NAMALWA (cell line): ENCODE results near the gene NEURL4.
"Not testable (repeated sequence)": the region's sequence is repeated elsewhere in the genome, so short reads cannot be mapped to it uniquely, and the experiment has no call there.

Source experiments
- DNase-seq: peaks from one replicate; pipeline ENCODE4 v3.0.0-alpha.2; 2015; ENCODE audit warnings: low spot score

NEURL4 gene

DNA sequence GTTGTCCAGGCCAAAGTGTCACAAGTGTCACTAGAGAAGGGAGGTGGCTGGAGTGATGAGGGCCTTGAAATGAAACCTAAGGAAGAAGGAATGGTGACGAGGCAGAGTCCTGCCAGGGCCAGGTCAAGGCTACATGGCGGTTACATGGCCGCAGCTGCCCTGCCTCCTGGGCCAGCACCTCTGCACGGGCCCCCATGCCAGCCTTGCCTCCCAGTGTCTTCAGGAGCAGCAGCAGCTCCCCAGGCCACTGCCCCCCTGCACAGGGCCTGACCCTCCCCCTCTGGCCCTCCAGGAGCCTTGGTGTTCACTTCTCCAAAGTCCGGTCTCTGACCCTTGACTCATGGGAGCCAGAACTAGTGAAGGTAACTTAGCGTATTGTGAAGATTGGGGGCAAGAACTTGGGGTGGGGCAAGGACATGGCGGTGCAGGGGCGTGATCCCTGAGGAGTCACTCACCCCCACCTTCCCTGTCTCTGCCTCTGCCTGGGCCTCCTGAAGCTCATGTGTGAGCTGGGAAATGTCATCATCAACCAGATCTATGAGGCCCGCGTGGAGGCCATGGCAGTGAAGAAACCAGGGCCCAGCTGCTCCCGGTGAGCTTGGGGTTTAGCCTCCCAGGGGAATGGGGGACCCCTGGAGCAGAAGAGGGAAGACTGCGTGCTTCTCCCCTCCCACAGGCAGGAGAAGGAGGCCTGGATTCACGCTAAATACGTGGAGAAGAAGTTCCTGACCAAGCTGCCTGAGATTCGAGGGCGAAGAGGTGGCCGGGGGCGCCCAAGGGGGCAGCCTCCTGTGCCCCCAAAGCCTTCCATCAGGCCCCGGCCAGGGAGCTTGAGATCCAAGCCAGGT, 18.7 kb upstream of the NEURL4 start:
- DNase-seq = no peak

DNA sequence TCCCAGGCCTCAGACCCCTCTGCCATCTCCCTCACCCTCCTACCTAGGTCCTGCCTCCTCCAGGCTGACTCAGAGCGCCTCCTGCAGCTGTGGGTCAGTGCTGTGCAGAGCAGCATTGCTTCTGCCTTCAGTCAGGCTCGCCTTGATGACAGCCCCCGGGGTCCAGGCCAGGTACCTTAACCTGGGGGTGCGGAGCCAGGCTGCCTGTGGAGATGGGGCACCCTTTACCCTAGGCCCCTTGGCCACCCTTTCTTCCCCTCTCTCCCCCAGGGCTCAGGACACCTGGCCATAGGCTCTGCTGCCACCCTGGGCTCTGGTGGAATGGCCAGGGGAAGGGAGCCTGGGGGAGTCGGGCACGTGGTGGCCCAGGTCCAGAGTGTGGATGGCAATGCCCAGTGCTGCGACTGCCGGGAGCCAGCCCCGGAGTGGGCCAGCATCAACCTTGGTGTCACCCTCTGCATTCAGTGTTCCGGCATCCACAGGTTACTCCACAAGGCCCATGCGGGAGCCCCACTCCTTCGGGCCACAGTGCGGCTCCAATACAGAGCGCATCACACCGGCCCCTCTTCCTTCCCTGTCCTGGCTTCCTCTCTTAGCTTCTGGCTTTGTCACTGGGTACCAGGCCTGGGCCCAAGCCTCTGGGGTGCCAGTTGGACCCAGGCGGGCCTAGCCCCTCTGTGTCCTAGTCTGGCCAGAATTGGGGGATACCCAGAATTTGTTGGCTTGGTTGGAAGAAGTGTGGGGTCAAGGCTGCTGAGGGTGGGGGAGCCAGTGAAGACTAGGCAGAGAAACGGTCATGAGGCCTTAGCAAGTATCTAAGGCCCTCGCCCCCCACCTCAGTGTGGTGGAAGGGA, 17.9 kb upstream of the NEURL4 start:
- DNase-seq = no peak

GRCh38 chr17:7343250-7343649, 14.1 kb upstream of the NEURL4 start:
- no peak for DNase-seq

- no peak for DNase-seq
These were observed 12.7 kb upstream of the NEURL4 start for GRCh38 chr17:7341842-7342241.

DNA sequence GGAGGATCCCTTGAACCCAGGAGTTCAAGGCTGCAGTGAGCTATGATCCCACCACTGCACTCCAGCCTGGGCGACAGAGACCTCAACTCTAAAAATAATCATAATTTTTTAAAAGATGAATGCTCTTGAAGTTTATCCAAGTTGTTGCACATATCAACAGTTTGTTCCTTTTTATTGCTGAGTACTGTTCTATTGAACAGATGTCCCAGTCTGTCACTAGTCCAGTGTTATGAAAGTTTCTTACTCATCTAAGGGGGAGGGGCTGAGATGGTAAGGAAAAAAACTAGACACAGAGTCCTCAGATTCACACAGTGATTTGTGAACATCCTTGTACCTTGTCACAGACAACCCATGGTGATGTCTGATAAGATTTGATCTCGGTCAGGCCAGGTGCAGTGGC, 11.0 kb upstream of the NEURL4 start:
- DNase-seq = no peak

DNA sequence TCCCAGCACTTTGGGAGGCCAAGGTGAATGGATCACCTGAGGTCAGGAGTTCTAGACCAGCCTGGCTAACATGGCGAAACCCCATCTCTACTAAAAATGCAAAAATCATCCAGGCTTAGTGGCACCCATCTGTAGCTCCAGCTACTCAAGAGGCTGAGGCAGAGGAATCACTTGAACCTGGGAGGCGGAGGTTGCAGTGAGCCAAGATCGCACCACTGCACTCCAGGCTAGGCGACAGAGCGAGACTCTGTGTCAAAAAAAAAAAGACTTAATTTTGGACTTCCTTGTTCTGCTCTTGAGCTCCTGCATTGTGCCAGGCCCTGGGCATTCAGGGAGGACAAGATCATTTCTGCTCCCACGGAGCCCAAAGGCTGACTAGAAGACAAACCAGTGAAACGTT, 8.5 kb upstream of the NEURL4 start:
- DNase-seq = not testable (repeated sequence)

GRCh38 chr17:7336240-7337175, 7.4 kb upstream of the NEURL4 start, which contains the start of gene ACAP1:
Gene ACAP1 (plus strand): TSS chr17:7336529. CDS start chr17:7336735, 206 bp downstream.
- peak; percentile 44 for DNase-seq

DNA sequence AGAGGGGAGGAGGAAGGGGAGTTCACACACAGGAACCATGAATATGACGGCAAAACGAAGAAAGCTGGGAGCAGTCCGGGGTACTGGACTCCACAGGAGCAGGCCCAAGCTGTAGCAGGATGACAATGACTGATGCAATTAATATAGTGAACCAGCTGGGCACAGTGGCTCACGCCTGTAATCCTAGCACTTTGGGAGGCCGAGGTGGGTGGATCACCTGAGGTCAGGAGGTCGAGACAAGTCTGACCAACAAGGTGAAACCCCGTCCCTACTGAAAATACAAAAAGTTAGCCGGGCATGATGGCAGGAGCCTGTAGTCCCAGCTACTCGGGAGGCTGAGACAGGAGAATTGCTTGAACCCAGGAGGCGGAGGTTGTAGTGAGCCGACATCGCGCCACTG, 6.6 kb upstream of the NEURL4 start:
- not testable (repeated sequence) for DNase-seq

- DNase-seq = no peak
These were observed 5.9 kb upstream of the NEURL4 start for GRCh38 chr17:7334938-7335538.

DNA sequence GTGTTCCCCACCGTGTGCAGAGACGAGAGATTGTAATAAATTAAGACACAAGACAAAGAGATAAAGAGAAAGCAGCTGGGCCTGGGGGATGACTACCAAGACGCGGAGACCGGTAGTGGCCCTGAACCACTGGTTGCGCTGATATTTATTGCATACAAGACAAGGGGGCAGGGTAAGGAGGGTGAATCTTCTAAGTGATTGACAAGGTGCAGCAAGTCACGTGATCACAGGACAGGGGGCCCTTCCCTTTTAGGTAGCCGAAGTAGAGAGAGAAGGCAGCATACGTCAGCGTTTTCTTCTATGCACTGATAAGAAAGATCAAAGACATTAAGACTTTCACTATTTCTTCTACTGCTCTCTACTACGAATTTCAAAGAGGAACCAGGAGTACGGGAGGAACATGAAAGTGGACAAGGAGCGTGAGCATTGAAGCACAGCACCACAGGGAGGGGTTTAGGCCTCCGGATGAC, 3.5 kb upstream of the NEURL4 start:
- DNase-seq = not testable (repeated sequence)

GRCh38 chr17:7332111-7332510, 3.0 kb upstream of the NEURL4 start:
- no peak for DNase-seq

- DNase-seq = no peak
These were observed 1.5 kb upstream of the NEURL4 start for GRCh38 chr17:7330638-7331015.

- DNase-seq = peak; percentile 77
These were observed 982 bp upstream of the NEURL4 start for GRCh38 chr17:7329997-7330637.

DNA sequence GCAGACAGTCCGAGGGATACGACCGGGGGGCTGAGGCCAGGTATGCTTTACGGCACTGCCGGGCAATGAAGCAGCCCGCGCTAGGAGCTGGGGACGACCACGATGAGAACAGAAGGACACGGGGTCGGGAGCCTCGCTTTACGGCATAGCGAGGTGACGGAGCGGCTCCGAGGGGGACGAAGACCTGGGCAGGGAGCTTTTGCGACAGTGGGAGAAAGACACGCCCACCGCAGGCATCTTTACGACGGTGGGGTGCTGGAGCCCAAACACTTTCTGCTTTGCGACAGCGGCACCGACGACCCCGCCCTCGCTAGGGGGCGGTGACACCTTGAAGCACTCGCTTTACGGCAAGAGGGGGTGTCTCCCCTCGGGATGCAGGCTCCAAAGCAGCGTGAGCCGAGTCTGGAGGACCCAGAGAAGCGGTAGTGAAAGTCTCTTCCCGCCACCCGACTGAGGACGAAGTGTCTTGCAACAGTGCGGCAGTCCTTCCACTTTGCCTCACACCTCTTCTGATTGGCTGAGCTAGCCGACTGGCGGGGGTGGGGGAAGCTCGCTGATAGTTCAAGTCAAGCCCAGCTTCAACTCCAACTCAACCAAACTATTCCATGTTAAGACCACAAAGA, 350 bp upstream of the NEURL4 start:
- peak; percentile 97 for DNase-seq

DNA sequence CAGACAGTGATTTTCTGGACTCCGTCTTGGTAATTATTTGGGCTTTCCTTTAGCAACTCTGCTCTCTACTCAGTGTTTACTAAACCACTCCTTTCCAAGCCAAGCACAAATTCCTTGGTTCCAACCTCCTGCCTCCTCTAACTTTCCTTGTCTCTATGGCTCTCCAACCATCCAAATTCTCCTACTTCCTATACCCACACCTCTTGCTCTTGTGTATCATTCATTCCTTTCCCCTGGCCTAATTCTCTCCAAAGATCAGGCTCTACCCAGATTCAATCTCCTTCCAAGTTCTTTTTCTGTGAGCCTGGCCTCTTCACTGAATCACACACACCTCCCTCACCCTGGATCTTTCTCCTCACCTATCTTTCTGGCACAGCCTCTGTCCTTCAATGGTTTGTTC, 1.1 kb downstream of the NEURL4 start:
- no peak for DNase-seq

DNA sequence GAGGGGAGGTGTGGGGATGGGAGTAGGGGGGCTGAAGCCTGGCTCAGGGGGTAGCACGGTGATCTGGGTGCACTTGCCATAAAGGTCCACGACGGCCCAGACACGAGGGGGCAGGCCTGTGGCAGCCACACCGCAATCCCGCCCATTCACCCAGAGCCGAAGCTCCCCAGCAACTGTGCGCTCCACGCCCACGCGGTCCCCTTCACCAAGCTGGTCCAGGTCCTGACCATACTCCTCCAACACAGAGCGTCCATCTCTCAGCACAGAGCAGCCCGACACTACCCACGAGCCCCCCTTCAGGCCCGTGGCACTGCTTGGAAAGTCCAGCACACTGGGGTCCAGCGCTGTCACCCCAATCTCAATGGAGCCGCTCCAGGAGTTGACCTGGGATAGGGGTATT, 1.6 kb downstream of the NEURL4 start:
- DNase-seq = no peak

GRCh38 chr17:7327056-7327455, 2.1 kb downstream of the NEURL4 start:
- no peak for DNase-seq

GRCh38 chr17:7326186-7326585, 2.9 kb downstream of the NEURL4 start:
- DNase-seq = no peak

DNA sequence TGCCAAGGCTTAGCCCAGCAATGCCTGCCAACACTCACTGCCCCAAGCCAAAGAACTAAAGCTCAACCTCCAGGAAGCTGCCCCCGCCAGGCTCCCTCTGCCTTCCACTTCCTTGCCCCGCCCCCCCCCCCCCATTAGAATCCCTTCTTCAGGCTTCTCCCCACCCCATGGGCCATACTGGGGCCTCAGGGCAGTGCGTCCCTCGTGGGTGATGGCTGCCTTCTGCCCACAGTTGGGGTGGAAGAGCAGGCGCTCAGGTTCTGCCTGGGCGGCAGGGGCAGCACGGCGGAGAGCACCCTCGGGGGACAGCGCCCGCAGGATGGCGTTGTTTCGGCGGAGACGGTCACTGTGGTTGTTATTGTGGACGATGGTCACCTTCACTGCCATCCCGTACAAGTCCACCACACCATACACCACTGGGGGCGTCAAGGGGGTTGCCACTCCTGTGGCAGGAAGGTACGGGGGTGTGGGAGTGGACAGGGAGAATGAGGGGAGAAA, 4.1 kb downstream of the NEURL4 start:
- no peak for DNase-seq

- DNase-seq = no peak
These were observed 4.7 kb downstream of the NEURL4 start for GRCh38 chr17:7324438-7324779.
